HFF-Myc (cell line): Measurements from ENCODE around the gene TMEM39A.

Experiments used
- DNase-seq: peaks from one replicate; pipeline ENCODE4 v3.0.0-alpha.2; 2011; ENCODE audit warnings: low read depth; ENCODE audit errors: extremely low read depth
- H3K4me3 ChIP-seq: replicated peaks from 2 replicates; pipeline ENCODE4 v1.5.1; 2011; ENCODE audit warnings: low read depth, mild to moderate bottlenecking, control low read depth, low read length
- CTCF ChIP-seq: IDR thresholded peaks from 2 replicates; pipeline ENCODE4 v1.5.1; 2012; ENCODE audit warnings: mild to moderate bottlenecking, low read depth, low read length, control low read depth; ENCODE audit errors: missing control alignments

The TMEM39A gene

GRCh38 chr3:119457246-119457645, 6.2 kb downstream of the TMEM39A start:
- no peak overlapping the region for H3K4me3 ChIP-seq
- TF ChIP-seq CTCF: no peak
- DNase-seq: no peak

DNA sequence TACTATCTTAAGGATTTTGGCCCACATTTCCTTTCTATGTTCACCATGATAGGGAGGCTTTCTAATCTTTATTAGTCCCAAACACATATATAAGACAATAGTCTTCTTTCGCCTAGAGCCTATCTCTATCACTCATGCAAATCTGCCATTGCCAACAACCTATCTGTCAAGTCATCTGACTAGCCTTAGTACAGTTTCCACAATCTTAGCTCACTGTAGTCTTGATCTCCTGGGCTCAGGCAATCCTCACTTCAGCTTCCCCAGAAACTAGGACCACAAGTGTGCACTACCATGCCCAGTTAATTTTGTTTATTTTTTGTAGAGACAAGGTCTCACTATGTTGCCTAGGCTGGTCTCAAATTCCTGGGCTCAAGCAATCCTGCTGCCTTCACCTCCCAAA, 6.9 kb downstream of the TMEM39A start:
- H3K4me3 ChIP-seq: no peak overlapping the region
- no peak for DNase-seq
- TF ChIP-seq CTCF: no peak

- no peak for TF ChIP-seq CTCF
- H3K4me3 ChIP-seq: no peak overlapping the region
- no peak for DNase-seq
Measured at GRCh38 chr3:119453822-119454221, 9.6 kb downstream of the TMEM39A start.

- no peak for TF ChIP-seq CTCF
- H3K4me3 ChIP-seq: no peak overlapping the region
- no peak for DNase-seq
Measured at GRCh38 chr3:119444590-119444989, 18.8 kb downstream of the TMEM39A start.

- no peak for TF ChIP-seq CTCF
- H3K4me3 ChIP-seq: no peak overlapping the region
- no peak for DNase-seq
Measured at GRCh38 chr3:119443179-119443578, 20.2 kb downstream of the TMEM39A start.

DNA sequence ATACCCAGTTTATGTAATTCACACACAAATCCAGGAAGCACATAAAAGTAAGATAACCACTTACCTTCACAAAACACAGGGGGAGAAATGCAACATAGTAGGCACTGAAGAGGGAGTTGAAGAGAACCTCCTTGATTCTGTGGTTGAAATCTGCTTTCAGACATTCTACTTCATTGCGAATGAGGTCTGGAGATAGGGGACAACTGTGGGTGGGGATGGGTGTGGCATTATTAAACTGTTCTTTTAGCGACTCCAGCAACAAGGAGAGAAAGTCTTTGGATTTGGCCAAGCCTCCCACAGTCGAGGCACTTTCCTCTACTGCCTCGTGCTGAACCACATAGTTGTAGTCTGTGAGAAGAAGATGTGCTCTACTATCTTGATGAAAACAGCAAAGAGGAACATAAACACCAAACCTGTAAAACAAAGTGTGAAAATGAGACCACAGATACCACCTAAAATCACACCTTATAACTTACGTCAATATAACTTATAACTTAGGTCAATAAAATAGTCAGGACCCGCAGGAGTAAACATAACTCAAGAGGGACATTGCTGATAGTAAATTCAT, 25.6 kb downstream of the TMEM39A start:
- no peak for TF ChIP-seq CTCF
- no peak for DNase-seq
- no peak overlapping the region for H3K4me3 ChIP-seq

DNA sequence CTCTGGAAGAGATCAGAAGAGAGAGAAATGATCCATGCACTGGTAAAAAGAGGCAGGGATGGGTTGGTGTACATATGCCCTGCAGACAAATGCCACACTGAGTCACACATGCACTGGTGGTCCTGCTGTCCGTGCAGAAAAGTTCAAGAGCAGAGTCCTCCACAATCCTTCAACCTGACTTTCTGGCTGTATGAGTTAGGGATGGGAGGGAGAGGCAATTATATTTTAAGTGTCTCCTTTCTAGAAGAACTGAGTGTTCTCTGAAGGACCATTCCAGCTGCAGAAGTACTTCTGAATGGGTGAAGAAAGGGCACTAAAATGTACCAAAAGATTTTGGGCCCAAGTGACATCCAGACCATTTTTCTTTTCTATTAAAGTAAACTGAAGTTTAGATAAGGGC, 26.4 kb downstream of the TMEM39A start:
- no peak for TF ChIP-seq CTCF
- no peak for DNase-seq
- no peak overlapping the region for H3K4me3 ChIP-seq
